CD4-positive, alpha-beta T cell treated with Interleukin-6 for 4 hours (primary cell): ENCODE results near the gene INHBB.
"Not testable (repeated sequence)": the region's sequence is repeated elsewhere in the genome, so short reads cannot be mapped to it uniquely, and the experiment has no call there.

Experiments used
- DNase-seq: peaks from one replicate; pipeline ENCODE4 v3.0.0-alpha.2; 2020; ENCODE audit warnings: mixed read lengths

INHBB gene

DNA sequence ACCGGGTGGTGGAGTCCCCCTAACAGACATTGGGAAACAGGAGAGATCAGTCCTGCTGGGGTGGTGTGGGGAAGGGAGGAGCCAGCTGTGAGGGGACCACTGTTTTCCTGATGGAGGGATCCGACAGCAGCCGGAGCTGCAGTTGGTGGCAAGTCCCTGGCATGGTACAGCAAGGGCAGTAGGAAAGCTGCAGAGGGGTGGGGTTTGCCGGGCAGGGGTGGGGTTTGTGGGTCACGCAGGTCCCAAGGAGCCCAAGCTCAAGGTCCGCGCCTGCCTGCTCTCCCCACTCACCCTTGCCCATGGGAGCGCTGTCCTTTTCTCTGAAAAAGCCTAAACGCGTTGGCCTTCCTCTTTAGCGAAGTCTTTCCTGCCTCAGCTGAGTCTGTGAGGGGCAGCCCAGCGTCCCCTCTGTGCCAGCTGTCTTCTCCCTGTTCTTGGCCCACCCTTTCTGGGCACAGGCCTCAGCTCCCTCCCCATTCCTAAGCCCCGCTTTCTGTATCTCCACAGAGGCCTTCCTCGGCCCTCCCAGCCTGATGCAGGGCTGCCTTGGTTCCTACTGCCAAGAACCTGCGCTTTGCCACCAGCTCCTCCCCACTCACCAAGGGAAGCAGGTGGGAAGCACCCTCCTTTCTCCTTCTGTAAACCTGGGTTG is 29.3 kb upstream of the INHBB start:
- no peak for DNase-seq

DNA sequence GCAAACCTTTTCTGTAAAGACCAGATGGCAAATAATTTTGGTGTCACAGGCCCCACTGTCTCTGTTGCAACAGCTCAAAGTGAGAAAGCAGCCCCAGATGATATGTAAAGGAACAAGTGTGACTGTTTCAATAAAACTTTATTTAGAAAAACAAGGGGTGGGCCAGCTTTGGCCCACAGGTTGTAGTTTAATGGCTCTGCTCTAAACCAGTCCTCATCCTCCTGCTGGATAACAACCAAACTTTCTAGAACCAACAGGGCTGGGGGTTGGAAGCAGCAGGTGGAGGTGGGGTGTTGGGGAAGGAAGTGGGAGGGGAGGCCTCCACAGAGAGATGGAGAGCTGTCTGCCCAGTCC is 28.8 kb upstream of the INHBB start:
- no peak for DNase-seq

DNA sequence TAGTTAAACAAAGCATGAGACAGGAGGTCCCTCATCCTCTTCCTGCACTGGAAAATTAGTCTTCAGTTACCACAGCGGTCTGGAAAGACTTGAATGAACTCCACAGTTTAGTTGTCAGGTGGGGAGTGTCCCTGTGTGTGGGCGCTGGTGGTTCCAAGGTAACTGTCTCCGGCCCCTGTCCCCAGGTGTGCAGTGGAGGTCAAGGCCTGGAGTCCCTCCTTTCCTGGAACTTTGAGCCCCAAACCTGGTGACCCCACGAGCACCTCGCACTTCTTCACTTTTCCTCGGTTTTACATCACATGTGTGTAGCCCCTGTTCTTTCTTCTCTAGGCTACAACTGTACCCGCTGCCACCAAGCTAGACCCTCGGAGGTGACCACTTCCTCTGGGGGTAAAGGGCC is 28.0 kb upstream of the INHBB start:
- no peak for DNase-seq

DNA sequence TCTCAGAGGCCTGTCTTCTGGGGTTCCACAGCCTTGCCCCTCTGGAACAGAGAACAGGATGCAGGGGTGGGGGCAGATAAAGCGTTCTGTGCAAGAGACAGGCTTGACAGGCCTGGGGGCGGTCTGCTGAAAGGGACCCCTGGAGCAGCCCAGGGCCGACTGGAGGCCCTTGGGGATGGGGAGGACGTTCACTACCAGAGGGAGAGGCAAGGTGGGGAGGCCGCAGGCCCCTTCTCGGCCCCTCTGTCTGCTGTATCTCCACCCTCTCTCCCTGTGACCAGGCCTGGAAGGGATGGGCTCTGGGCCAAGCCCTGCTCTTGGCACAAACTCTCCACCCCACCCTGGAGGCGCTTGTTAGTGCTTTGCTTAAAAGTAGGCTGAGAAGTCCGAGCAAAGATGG is 27.3 kb upstream of the INHBB start:
- DNase-seq, result no peak

DNA sequence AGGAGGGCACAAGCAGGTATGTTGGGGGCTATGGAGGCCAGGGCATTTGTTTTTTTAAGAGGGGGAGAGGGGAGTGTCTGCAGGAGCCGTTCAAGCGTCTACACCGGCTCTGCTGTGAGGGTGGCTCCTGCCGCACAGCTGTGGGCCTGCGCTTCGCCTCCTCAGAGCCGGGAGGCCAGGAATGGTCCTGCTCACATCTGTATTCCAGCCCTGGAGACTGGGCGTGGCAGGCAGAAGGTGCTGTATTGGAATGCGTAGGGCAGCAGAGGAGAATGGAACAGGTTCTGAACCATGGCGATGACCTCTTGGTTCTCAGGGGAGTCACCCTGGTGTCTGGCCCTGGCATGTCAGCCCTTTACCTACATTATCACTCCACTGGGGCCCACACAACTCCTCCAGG is 26.8 kb upstream of the INHBB start:
- no peak for DNase-seq

DNA sequence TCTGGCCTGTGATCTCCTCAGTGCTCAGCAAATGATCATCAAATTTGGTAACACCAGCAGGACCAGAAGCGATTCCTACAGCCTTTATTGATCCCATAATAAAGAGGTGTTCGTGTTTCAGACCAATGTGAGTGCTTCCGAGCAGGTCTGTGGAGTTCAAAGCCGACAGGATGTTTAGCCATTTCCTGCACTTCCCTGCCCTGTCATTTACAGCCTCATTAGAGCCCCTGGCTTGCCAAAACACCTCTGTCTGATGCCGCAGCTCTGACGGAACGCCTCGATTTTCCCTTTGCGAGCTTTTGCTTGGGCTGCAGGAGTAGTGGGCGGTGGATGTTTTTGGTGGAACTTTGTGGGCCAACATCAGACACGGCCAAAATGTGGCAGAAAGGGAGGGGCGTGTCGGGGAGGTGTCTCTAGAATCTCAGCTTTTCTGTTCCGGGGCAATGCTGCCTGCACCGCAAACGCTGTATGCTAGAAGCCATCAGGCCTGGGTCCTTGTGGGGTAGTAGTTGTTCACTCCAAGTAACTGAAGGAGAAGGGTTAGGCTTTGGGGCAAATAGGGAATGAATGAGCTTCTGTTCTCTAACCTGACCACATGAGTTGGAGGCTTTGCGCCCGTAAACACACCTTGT is 26.1 kb upstream of the INHBB start:
- DNase-seq, result no peak

DNA sequence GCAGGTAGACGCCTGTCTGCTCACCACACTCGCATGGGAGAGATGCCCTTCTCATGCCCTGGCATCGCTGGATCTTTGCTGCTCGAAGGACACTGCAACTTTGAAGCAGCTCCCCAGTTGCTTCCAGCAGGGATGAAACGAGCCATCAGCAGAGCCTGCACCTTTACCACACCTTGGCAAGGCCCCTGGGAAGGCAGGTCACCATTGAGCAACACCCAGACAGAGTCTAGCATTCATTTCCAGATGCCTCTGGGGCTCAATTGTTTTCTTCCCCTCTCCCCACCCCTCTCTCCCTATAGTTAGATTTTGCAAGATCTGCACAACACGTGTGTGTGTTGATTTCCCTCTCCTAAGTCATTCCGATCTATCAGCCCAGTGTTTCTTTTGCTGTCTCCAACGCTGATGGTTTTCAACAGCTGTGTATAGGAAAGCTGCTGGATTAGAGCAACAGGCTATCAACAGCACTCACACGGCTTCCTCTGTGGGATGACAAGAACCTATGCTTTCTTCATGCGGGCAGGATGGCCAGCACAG is 25.6 kb upstream of the INHBB start:
- no peak for DNase-seq

DNA sequence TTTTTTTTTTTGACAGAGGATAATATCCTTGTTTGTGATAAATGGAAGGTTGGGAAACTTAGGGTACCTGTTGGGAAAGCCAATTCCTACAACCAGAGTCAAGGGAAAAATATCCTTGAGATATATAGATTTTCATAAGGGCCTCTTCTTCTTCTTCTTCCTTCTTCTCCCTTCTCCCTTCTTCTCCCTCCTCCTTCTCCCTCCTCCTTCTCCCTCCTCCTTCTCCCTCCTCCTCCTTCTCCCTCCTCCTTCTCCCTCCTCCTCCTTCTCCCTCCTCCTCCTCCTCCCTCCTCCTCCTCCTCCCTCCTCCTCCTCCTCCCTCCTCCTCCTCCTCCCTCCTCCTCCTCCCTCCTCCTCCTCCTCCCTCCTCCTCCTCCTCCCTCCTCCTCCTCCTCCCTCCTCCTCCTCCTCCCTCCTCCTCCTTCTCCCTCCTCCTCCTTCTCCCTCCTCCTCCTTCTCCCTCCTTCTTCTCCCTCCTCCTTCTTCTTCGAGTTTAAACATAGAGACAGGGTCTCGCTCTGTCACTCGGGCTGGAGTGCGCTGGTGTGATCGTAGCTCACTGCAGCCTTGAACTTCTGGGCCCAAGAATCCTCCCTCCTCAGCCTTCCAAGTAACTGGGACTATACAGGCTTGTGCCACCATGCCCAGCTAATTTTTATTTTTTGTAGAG is 24.9 kb upstream of the INHBB start:
- DNase-seq, result not testable (repeated sequence)

DNA sequence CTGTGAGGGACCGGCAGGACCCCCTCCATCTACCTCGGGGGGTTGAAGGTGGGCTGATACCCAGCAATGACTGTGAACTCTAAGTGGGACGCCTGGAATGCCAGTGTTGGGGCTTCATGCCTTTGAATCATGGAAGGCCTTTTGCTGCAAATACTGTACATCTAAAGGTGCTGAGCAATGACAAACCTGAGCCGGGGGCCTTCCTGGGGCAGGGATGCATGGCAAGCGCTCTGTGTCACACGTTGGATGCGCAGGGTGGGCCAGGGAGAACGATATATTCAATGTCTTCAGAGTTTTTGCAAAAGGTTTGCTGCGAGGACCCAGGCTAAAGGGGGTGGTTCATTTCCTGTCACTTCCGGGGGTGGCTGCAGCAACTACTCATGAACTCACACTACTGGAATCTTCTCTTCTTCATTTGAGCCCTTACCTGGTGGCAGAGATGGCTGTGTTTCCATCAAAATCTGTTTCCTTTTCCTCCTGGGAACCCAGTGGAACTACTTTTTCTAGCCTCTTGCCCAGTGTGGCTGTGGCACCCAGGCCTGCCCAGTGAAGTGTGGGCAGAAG is 24.1 kb upstream of the INHBB start:
- DNase-seq, result no peak

DNA sequence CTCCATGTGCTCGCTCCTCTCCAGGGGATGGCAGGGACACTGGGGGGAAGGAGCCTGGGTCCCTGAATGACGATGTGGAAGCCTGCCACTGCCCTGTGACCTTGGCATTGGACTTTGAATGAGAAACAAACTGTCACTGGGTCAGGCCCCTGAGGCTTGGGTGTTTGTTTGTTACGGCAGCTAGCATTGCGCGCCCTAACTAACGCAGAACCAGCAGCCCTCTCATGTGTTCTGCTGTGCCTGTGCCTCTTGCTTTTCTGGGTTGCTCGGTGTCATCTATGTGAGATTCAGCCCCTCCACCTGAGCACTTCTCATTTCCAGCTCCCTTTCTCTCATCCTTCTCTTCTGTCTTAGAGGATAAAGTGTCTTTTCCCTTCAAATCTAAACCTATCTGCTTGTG is 23.6 kb upstream of the INHBB start:
- no peak for DNase-seq

DNA sequence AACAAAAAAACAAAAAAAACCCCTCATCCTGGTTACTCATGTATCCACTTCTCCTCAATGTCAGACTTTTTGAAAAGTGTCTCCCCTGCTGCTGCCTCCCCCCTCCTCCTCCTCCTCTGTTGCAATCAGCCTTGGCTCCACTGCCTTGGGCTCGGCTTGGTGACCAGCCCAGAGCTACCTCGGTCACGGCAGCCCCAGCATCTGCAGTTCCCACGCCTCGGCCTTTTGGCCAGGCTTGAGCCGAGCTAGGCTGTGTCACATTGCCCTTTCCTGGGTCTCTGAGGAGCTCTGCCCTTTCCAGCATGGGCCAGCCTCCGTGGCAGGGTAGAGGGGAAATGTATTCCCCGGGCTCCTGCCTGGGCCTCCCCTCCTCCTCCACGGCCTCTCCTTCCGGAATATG is 22.7 kb upstream of the INHBB start:
- no peak for DNase-seq

DNA sequence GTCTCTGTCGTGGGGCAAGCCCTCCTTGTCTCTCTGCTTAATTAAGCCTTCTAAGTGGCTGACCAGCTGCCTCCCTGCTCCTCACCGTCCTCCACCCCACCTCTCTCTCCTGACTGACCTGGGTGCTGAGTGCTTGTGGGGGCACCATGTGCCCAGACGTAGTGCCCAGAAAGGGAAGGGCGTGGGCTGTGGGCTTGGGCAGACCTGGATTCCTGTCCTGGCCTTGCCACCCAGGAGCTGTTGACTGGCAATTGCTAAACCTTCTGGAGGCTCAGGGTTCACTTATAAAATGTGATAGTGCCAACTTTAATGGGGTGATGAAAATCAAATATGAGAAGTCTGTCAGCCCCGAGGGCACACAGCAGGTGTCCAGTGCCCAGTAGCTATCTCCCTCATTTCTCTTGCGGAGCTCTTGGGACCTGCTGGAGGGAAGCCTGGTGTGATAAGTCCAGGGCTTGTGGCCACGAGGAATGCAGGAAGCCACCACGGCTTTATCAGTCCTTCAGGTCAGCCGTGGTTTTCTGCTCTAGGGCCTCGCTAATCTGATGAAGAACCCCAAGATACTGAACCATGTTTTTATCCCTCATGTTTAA is 22.0 kb upstream of the INHBB start:
- DNase-seq, result no peak

DNA sequence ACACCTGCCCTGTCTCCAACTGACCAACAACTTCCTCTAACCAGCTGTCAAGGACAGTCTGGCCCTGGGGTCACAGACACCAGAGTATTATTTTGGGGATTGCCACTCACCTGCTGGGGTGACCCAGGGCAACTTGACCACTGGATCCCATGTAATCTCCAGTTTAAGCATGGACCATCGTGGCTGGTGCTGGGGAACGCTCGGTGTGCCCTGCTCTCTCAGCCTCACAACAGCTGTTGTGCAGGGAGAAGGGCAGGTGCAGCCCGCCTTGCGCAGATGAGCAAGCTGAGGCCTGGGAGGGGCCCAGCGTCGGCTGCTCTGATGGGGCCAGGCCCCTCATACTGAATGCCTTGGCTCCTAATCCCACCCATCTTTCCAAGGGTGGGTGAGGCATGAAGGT is 21.0 kb upstream of the INHBB start:
- DNase-seq, result no peak

DNA sequence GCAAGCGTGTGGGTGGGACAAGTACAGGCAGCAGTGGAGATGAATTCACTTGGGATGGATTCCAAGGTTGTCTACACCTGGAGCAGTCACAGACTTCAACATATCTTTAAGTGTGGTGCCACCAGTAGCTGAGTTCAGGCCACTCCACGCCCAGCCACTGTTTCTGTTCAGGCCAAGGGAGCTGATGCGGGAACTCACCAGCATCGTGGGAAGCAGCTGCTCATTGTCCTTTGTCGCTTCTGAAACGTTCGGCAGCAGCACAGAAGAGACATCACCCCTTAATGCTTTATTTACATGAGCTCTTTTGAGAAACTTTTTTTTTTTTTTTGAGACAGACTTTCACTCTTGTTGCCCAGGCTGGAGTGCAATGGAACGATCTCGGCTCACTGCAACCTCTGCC is 19.9 kb upstream of the INHBB start:
- DNase-seq, result no peak

DNA sequence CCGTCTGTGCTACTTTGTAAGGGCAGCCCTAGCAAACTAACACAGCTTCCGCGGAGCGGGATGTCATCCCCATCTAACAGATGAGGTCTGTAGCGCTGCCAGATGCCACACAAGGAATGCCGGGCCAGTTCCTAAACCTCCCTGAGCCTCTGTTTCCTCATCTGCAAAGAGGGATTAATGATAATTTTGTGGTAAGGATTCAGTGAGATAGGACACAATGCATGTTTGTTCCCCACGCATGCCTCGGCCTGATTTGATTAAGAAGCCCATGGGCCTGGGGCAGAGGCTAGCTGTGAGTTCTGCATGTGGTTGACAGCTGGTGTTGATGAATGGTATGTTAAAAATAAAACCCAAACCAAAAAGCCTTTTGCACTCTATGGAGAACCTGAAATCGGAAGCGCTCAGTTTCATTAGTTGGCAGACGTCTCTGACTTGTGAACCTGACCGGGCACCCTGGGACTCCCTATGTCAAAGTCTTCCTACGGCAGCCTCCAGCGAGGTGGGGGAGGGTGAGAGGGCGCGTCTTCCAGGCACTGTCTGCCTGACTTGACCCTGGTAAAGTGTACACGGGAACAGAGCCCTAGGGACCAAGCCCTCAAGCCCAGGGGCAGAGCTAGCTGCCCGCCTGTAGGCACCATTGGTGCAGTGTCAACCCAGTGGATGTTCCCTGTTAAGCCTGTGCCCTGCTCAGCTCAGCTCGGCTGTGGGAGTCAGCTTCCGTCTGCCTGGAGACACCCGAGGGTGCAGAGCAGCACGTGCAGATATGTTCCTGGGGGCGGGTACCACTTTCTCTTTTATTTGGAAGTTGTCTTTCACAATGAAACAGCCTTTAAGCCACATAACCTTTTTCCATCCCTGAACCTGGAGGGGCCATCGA is 14.8 kb upstream of the INHBB start:
- DNase-seq, result no peak

DNA sequence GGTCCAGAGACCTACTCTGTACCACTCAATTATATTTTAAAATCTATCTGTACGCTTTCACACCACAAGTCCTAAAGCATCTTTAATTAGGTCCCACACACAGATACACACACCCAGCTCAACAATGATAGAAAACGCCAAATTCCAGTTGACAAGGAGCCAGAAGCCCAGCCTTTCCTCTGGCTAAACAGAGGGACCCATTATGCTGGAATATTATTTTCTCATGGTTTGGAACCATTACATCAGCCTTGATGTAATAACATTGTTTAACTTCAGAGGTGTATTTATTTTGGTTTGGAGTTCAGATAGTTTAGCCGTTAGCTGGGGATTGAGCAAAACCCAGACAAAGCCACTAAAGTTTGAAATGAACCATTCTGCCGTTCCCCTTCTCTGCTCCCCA is 14.0 kb upstream of the INHBB start:
- no peak for DNase-seq

DNA sequence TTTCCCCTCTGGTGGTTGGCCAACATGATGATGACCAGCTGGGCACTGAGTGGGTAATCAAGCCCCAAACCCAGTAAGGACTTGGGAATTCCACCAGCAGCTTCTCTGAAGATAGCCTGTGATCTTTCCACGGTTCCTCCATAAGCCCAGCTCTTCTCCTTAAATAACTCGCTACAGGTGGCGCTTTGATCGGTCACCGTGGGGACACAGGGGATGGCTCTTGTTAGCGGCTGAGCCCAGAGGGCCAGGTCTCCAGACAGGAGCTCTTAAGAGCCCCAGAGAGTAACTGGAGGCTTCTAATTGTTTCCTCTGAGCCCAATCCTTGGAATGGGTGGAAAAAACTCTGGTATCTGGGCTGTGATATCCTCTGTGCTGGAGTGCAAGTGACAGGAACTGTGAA is 13.6 kb upstream of the INHBB start:
- no peak for DNase-seq

DNA sequence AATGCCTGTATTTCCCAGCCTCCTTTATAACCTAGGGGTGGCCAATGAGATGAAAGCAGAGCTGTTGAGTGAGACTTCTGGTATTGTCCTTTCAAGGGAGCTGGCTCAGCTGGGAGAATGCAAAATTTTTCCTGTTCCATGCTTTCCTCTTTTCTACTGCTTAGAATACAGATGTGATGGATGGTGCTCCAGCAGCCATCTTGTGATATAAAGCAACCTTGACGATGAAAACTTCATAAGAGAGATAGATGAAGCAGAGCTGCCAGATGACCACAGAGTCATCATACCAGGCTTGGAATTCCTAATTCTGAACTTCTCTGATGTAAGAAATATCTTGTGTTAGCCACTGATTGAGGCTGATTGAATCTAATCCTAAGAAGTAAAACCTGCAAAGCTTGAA is 11.9 kb upstream of the INHBB start:
- DNase-seq, result no peak

DNA sequence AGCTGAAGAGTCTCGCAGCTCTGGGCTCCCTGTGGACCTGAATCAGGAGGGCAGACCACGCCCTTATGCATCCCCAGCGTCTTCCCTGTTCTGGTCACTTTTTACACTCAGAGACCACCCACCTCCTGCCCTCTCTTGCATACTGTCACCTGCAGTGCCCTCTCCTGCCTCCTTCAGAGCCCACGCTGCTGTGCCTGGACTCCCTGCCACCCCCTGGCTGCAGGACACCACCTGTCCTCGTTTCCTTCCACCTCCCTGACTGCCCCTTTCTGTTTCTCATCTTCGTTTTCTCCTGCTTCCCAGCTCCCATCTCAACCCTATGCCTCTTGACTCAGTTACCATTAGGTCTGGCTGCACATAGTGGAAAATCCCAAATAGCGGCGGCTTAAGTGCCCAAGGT is 9.2 kb upstream of the INHBB start:
- DNase-seq, result no peak

DNA sequence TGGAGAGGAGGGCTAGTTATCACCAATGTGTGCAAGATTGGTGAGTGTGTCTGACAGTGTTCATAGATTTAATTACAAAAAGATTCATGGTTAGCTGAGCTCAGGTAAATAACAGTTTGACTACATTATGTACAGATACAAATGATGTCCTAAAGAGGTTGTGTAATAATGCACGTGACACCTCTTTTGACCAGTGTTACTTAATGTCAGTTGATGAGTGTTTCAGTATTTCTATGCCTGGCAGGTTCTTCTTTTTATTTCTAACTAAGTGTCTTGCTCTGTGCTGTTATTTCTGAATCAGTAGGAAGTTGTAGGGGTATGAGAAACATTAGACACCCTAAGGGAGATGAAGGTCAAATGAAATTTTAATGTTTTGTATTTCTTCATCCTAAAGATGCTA is 7.9 kb upstream of the INHBB start:
- DNase-seq, result no peak

DNA sequence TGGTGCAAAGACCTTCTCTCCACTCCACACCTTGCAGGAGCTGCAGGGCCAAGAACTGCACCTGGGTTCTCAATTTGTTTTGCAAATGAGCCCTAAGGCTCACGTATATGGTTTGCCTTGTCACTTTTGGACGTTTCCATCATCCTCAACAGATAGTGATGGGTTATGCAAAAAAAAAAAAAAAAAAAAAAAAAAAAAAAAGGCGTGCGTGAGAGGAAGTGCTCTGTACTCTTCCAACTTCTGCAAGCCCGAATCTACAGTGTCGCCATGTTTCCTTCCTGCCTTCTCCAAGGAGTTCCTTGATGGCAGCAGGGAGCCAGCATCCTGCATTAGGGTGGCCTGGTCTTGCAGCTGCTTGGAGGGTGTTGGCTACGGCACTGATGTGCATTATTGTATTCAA is 4.0 kb upstream of the INHBB start:
- DNase-seq, result no peak

DNA sequence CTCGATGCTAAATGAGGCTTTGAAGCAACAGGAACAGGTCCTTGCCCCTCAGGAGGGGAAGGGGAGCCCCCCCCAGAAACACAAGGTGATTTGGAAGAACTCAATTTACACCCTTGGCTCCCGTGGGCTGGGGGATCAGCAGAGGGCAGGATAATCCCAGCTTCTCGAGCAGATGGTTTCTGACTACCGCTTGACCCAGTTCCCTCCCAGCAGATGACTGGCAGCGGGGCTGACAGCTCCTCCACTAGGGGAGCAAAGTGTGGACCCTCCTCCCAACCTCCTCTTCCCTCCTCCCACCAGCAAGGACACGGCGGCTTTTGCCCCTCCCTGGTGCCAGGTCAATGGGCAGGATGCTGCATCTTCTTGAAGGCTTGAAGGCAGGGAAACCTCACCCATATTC is 3.5 kb upstream of the INHBB start:
- no peak for DNase-seq

DNA sequence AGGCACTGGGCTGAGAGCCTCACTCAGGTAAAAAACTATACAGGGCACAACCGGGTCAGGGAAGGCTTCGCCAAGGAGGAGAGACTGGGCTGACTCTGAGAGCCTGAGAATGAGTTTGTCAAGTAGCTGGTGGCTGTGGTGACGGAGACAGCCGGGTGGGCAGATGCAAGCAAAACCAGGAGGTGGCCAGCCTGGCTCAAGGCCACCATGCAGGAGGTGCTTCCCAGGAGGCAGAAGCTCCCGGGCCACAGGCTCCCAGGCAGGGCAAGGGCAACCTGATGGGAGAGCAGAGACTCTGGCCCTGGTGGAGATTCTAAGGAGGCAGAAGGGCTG is 2.9 kb upstream of the INHBB start:
- DNase-seq, result no peak
